Activated CD8-positive, alpha-beta memory T cell treated with anti-CD3 and anti-CD28 coated beads for 36 hours (primary cell): ENCODE results near the gene SOD1. TPM values are rescaled to one million over a fixed set of nuclear protein-coding genes. Genes with fewer than 3 reads are reported as not detected.
"Not testable (repeated sequence)": the region's sequence is repeated elsewhere in the genome, so short reads cannot be mapped to it uniquely, and the experiment has no call there.

Source experiments
- CTCF ChIA-PET: fragments of 350-600 bp; sonication (Branson Sonifier 250); formaldehyde crosslinking; loops from one replicate; lab custom pipeline; 2021; ENCODE audit warnings: antibody characterized with exemption; lab: Charles Lee
- POLR2A ChIA-PET: fragments of 350-600 bp; sonication (Branson Sonifier 250); formaldehyde crosslinking; loops from one replicate; lab custom pipeline; 2021; ENCODE audit warnings: antibody characterized with exemption; lab: Charles Lee
- total RNA-seq, 2 experiments: library from RNA; stranded (reverse); gene quantifications; one replicate each; pipeline ENCODE4 v1.2.3, GENCODE V29; 2021

The SOD1 gene
- total RNA-seq, 2 experiments from 2014 or later = 300 to 308 TPM

DNA sequence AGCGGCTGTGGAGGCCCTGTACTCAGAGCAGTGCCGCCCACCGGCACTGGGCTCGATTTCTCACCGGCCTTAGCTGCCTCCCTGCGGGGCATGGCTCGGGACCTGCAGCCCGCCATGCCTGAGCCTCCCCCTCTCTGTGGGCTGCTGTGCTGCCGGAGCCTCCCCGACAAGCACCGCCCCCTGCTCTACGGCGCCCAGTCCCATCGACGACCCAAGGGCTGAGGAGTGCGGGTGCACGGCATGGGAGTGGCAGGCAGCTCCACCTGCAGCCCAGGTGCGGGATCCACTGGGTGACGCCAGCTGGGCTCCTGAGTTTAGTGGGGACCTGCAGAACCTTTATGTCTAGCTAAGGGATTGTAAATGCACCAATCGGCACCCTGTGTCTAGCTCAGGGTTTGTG lies 5.2 kb upstream of the SOD1 start:
- POLR2A ChIA-PET = no interaction called here

DNA sequence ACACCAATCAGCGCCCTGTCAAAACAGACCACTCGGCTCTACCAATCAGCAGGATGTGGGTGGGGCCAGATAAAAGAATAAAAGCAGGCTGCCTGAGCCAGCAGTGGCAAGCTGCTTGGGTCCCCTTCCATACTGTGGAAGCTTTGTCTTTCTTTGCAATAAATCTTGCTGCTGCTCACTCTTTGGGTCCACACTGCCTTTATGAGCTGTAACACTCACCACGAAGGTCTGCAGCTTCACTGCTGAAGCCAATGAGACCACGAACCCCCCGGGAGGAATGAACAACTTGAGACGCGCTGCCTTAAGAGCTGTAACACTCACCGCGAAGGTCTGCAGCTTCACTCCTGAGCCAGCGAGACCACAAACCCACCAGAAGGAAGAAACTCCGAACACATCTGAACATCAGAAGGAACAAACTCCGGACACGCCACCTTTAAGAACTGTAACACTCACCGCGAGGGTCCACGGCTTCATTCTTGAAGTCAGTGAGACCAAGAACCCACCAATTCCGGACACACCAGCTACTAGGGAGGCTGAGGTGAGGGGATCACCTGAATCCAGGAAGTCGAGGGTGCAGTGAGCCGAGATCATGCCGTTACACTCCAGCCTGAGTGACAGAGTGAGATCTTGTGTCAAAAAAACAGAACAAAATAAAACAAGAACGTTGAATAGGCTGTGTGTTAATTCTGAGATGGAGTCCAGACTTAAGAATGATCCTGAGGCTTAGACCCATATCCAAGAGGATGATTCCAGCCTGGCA lies 4.5 kb upstream of the SOD1 start:
- CTCF ChIA-PET, POLR2A ChIA-PET: not testable (repeated sequence)

More for the DNA sequence above, 5.2 kb upstream of the SOD1 start:
- CTCF ChIA-PET = no interaction called here

DNA sequence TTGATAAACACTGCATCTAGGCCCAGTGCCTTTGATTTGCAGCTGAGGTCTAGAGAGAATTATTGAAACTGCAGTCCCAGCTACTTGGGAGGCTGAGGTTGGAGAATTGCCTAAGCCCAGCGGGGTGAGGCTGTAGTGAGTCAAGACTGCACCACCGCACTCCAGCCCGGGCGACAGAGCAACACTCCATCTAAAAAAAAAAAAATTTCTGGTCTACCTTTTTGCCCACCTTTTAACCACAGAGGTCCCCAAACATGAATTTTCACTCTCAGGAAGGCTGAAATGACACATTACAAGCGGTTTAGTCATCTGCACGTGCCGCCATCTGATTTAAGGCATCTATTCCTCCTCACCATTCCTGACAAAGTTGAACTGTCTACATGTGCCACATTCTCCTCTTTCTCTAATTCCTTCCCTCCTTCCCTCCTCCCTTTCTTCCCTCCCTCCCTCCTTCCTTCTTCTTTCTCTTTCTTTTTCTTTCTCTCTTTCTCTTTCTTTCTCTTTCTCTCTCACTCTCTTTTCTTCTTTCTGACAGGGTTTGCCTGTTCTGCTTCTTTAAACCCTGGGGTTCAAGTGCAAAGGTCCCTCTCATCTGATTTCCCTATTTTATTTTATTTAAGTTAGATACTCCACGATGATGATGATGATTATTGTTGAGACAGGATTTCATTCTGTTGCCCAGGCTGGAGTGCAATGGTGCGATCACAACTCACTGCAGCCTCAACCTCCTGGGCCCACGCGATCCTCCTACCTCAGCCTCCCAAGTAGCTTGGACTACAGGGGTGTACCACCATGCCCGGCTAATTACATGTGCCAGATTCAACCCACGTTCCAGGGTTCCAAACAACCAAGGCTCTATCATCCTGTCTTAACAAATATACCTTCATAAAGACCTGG lies 3.0 kb upstream of the SOD1 start:
- ChIA-PET POLR2A (no interaction called here), CTCF (no interaction called here)

DNA sequence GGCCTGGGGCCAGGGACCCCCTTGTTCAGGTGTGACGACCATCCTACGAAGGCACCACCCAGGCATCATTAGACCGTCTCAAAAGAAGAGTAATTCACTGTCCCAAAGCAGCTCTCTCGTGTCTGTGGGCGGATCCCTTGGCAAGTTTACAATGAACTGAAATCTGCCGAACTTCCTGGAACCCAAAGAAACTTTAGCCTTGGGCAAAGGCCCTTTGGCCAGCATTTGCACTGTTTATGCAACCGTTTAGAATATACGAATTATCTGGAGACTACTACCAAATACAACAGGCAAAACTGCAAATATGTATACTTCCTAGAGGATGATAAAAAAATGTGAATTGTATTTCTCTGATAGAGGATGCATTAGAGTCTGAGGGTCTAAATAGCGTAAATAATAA lies 1.4 kb upstream of the SOD1 start:
- CTCF ChIA-PET = no interaction called here
- POLR2A ChIA-PET = no interaction called here

DNA sequence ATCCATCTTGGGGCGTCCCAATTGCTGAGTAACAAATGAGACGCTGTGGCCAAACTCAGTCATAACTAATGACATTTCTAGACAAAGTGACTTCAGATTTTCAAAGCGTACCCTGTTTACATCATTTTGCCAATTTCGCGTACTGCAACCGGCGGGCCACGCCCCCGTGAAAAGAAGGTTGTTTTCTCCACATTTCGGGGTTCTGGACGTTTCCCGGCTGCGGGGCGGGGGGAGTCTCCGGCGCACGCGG lies 282 bp upstream of the SOD1 start:
- ChIA-PET POLR2A (no interaction called here), CTCF (no interaction called here)

DNA sequence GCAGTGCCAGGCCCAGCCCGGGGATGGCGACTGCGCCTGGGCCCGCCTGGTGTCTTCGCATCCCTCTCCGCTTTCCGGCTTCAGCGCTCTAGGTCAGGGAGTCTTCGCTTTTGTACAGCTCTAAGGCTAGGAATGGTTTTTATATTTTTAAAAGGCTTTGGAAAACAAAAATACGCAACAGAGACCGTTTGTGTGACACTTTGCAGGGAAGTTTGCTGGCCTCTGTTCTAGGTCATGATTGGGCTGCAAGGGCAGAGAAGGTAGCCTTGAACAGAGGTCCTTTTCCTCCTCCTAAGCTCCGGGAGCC lies 719 bp downstream of the SOD1 start:
- CTCF ChIA-PET = no interaction called here
- POLR2A ChIA-PET = no interaction called here

DNA sequence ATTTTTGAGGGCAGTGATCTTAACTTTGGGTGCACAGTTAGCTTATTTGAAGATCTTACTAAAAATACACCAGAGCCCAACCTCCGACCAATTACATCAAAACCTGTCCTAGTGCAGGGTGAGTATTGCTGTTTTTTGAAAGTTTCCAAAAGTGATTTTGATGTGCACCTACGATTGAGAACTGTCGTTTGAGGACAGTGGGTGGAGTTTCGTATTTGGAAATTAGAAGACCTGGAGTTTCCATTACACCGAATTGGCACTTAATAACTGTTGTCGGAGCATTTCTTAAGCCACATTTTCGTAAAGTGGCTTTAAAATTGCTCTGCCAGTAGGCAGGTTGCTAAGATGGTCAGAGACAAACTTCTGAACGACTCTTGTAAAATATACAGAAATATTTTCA lies 1.1 kb downstream of the SOD1 start:
- CTCF ChIA-PET = no interaction called here
- POLR2A ChIA-PET = no interaction called here

DNA sequence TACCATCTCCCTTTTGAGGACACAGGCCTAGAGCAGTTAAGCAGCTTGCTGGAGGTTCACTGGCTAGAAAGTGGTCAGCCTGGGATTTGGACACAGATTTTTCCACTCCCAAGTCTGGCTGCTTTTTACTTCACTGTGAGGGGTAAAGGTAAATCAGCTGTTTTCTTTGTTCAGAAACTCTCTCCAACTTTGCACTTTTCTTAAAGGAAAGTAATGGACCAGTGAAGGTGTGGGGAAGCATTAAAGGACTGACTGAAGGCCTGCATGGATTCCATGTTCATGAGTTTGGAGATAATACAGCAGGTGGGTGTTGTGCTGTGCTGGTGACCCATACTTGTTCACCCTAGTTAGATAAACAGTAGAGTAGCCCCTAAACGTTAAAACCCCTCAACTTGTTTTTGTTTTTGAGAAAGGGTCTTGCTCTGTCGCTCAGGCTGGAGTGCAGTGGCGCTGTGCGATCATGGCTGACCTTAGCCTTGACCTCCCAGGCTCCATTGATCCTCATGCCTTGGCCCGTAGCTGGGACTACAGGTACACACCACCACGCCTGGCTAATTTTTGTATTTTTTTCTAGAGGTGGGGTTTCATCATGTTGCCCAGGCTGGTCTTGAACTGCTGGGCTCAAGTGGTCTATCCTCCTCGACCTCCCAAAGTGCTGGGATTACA lies 4.2 kb downstream of the SOD1 start:
- ChIA-PET CTCF (no interaction called here), POLR2A (no interaction called here)

DNA sequence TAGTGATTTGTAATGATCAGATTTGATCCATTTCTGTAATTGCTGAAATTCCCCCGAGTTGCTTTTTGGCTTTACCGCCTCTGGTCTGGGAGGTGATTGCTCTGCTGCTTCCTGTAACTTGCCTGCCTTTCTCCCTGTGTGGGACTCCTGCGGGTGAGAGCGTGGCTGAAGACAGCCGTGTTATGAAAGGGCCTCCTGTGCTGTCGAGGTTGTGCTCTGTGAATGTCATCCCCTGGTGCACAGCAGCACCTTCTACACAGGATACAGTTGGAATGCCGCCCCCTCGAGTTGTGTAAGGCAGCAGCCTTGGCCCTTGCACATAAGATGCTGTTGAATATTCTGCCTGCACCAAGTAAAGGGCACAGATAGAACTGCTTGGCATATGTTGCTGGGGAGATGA lies 5.9 kb downstream of the SOD1 start:
- ChIA-PET CTCF (no interaction called here), POLR2A (no interaction called here)

DNA sequence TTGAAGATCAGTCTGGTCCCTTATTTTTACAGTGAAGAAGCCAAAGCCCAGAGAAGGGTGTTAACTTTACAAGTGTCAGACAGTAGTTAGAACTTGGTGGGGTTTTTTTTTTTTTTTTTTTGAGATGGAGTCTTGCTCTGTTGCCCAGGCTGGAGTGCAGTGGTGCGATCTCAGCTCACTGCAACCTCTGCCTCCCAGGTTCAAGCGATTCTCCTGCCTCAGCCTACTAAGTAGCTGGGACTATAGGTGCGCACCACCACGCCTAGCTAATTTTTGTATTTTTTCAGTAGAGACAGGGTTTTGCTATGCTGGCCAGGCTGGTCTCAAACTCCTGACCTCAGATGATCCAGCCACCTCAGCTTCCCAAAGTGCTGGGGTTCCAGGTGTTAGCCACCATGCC lies 6.4 kb downstream of the SOD1 start:
- CTCF ChIA-PET = interaction anchor here (0.6 kb wide), 1 partner anchor 484 kb away, joined by 3 read pairs; no protein-coding TSS in a partner anchor
- POLR2A ChIA-PET = not testable (repeated sequence)

DNA sequence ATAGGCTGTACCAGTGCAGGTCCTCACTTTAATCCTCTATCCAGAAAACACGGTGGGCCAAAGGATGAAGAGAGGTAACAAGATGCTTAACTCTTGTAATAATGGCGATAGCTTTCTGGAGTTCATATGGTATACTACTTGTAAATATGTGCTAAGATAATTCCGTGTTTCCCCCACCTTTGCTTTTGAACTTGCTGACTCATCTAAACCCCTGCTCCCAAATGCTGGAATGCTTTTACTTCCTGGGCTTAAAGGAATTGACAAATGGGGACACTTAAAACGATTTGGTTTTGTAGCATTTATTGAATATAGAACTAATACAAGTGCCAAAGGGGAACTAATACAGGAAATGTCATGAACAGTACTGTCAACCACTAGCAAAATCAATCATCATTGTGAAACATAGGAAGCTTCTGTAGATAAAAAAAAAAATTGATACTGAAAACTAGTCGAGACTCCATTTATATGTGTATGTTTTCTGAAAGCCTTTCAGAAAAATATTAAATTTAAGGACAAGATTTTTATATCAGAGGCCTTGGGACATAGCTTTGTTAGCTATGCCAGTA lies 7.0 kb downstream of the SOD1 start:
- POLR2A ChIA-PET = interaction anchor here (0.6 kb wide), 1 partner anchor 59 kb away, joined by 3 read pairs; no protein-coding TSS in a partner anchor
- CTCF ChIA-PET = interaction anchor here (0.6 to 1.0 kb wide), 2 partner anchors 65 to 485 kb away, joined by 3 to 5 read pairs; no protein-coding TSS in a partner anchor

DNA sequence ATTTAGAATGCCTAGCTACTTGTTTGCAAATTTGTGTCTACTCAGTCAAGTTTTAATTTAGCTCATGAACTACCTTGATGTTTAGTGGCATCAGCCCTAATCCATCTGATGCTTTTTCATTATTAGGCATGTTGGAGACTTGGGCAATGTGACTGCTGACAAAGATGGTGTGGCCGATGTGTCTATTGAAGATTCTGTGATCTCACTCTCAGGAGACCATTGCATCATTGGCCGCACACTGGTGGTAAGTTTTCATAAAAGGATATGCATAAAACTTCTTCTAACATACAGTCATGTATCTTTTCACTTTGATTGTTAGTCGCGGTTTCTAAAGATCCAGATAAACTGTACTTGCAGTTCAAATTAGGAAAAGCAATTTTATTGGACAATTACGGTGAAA lies 7.6 kb downstream of the SOD1 start:
- CTCF ChIA-PET = interaction anchor here (1.0 kb wide), 1 partner anchor 65 kb away, joined by 5 read pairs; no protein-coding TSS in a partner anchor
- POLR2A ChIA-PET = no interaction called here

DNA sequence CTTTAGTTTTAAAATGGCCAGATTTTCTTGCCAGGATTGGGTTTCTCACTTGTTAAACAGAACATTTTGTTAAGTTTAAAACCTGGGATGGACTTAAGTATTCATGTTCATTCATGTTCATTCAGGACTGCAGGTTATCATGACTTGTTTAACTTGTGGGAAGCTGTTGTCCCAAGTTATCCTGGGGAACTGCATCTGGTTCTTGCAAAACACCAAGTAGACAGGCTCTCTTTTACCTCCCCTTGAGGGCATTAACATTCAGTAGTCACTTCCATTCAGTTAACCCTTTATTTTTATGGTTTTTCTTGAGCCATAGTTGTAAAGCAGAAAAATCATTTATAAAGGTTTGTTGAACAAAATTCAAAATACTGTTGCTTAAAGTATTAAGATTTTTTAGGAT lies 8.1 kb downstream of the SOD1 start:
- POLR2A ChIA-PET = no interaction called here
- CTCF ChIA-PET = no interaction called here

DNA sequence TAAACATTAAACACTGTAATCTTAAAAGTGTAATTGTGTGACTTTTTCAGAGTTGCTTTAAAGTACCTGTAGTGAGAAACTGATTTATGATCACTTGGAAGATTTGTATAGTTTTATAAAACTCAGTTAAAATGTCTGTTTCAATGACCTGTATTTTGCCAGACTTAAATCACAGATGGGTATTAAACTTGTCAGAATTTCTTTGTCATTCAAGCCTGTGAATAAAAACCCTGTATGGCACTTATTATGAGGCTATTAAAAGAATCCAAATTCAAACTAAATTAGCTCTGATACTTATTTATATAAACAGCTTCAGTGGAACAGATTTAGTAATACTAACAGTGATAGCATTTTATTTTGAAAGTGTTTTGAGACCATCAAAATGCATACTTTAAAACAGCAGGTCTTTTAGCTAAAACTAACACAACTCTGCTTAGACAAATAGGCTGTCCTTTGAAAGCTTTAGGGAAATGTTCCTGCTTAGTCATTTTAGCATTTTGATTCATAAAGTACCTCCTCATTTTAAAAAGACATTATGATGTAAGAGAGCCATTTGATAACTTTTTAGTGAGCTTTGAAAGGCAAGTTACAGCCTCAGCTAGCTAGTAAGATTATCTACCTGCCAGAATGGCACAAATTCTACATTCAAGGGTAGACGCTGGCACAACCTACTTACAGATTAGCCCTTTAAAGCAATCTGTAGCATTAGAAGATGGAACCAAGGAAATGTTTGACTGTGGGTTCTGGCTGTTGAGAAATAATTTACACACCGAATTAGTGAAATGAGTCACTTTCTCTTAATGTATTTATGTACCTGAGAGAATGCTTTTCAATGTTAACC lies 9.4 kb downstream of the SOD1 start:
- ChIA-PET POLR2A (no interaction called here), CTCF (no interaction called here)

DNA sequence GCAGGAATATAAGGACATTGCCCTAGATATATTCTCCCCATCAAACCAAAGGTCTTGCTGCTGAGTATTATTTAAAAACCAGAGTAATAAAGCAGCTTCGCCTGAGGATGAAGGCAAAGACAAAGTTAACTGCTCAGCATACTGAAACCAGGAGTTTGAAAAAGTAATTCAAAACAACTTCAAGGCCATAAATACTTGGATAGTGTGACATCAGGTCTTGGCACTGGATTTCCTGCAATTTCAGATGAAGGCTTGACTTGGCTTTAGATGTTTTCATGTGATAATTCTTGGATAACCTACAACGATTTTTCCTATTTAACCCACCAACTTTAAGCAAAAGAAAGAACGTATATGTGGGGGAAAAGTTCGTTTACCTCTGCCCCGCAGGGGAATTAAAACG lies 10.6 kb downstream of the SOD1 start:
- CTCF ChIA-PET = no interaction called here

DNA sequence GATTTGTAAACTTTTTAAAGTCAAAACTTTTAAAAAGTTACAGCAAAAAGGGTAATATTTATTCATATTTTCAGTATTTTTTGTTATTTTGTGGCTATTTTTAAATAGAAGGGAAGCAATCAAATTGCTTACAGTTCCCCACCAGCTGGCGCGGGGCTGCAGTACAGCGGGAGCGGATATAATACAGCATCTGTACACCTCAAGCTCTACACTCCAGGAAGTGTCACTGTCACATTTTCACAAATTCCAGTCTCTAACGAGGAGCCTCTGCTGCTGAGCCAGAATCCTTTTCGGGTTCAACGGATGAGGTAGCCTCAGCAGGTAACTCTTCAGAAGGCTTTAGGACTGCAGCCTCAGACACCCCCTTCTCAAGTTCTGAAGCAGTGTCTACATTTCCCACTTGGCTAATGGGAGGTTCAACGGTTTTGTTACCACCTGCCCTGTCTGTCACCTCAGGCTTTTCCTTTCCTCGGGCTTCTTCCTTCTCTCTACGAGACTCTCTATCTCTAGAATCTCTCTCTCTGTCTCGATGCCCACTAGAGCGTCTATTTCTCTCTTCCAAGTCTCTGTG lies 11.7 kb downstream of the SOD1 start:
- ChIA-PET CTCF (no interaction called here), POLR2A (no interaction called here)

More for the DNA sequence above, 10.6 kb downstream of the SOD1 start:
- POLR2A ChIA-PET = no interaction called here

DNA sequence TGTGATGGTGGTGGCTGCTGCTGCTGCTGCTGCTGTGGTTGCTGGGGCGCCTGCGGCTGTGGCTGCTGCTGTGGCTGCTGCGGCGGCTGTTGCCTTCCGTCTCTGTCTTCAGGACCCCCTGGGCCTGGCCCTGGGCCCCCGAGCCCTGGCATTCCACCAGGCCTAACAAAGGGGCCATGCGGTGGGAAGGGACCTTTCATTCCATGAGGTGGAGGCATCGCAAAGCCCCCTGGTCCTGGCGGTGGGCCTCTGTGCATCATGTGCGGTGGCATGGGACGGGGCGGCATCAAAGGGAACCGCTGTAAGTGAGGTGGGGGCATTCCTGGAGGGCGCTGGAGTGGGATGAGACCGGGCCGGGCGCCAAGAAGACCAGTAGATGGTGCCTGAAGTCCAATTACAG lies 12.4 kb downstream of the SOD1 start:
- ChIA-PET POLR2A (no interaction called here), CTCF (no interaction called here)

DNA sequence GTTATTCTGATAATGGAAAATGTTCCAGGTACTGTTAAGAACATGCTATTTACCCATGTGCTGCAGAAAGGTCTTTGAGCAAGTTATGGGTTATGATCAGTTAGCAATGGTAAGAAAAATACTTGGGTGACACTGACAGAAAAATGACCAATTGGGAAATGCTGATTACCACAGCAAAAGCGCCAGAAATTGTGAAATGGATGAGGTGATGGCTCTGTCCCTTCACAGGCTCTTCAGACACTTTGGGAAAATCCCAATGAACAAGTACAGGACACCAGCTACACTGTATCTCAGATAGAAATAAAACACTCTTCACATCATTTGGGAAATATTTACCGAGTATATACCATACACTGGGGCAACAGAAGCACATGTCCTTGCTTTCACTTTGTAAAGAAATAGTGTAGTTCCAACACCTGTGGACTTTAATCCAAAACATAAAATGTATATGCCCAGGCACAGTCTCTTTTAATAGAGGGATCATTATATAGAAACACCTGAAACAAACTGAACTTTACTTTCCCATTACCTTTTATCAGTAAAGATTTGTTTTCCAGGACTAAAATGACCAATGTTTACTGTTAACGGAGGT lies 13.9 kb downstream of the SOD1 start:
- CTCF ChIA-PET = no interaction called here
- POLR2A ChIA-PET = no interaction called here

DNA sequence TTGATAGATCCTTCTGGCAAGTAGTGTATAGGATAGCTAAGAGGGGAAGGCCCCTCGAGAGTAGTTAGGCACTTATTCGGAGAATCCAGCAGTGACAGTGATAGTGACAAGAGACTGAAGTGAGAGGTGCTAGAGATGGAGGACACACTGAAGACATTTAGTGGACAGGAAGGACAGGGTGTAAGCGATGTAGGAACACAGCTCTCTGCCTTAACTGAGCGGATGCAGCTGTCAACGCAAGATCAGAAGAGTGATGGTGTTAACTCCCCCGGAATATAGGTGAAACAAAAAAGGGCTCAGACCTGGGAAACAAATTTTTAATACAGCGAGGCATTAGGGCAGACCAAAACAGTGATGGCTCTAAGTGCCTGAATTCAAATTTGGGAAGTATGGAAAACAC lies 15.8 kb downstream of the SOD1 start:
- POLR2A ChIA-PET = no interaction called here
- CTCF ChIA-PET = interaction anchor here (0.5 kb wide), 1 partner anchor 42 kb away, joined by 6 read pairs; no protein-coding TSS in a partner anchor
